K562 (cell line): ENCODE data around the gene TRAF1. TPM values are rescaled to one million over a fixed set of nuclear protein-coding genes. Genes with fewer than 3 reads are reported as not detected.

Experiments used
- ATAC-seq: fragments of 200-7000 bp; cut with Tn5 transposase; 3 replicates; pipeline ENCODE4 v1.9.1; 2020; ENCODE audit warnings: moderate library complexity
- BruUV-seq: library from RNA; stranded (reverse); fragments of 400-500 nt; replicated peaks from 2 replicates; lab custom pipeline; 2021; lab: Mats Ljungman, UMichigan
- CTCF ChIA-PET: fragments of 300-600 bp; formaldehyde crosslinking; extraction: SDS; loops from one replicate; lab custom pipeline; 2021; ENCODE audit warnings: low intra/inter-chr PET ratio; lab: Yijun Ruan, JAX
- POLR2A ChIA-PET: fragments of 300-600, 350-650 bp; sonication (Branson Sonifier 250); formaldehyde crosslinking; extraction: SDS; loops from one replicate; lab custom pipeline; 2021; ENCODE audit warnings: antibody characterized with exemption, inconsistent platforms; lab: Yijun Ruan, JAX
- DNase-seq, 4 experiments: peaks; one replicate each; pipeline versions ENCODE4 v3.0.0 to v3.0.0-alpha.2; 2011 to 2018; ENCODE audit warnings: low spot score in 3 of 4, mixed read lengths in 3 of 4; ENCODE audit errors: extremely low read depth in 1 of 4
- FAIRE-seq: peaks from 2 replicates; lab custom pipeline; 2011; peaks lifted over from hg19 to GRCh38; lab: Jason Lieb, UNC
- H2AFZ ChIP-seq: 2 replicates; pipeline ENCODE4 v1.6.0; 2011; ENCODE audit warnings: low read depth, low read length, control low read depth, inconsistent platforms
- H3K27ac ChIP-seq: fragments of 200-600 bp; 3 replicates; pipeline ENCODE4 v1.8.0; 2011; ENCODE audit warnings: low read depth, mild to moderate bottlenecking, control low read depth, inconsistent platforms, low read length, moderate library complexity, mixed read lengths; ENCODE audit errors: extremely low read depth
- H3K27me3 ChIP-seq, 2 experiments: fragments of 300-600 bp in 1 of 2; 2 replicates in 1 of 2; 3 replicates in 1 of 2; pipeline versions ENCODE4 v1.6.0 to v1.8.0; 2011; ENCODE audit warnings: inconsistent platforms in 2 of 2, low read length in 2 of 2, mild to moderate bottlenecking in 1 of 2, mixed read lengths in 1 of 2, moderate library complexity in 1 of 2; ENCODE audit not compliant: control insufficient read depth in 2 of 2, insufficient read depth in 2 of 2
- H3K36me3 ChIP-seq: fragments of 300-600 bp; 3 replicates; pipeline ENCODE4 v1.8.0; 2011; ENCODE audit warnings: mild to moderate bottlenecking, low read length, inconsistent platforms; ENCODE audit not compliant: control insufficient read depth, insufficient read depth
- H3K4me1 ChIP-seq, 2 experiments: fragments of 200-600 bp in 1 of 2; replicated peaks in 1 of 2; 2 replicates in 1 of 2; 3 replicates in 1 of 2; pipeline versions ENCODE4 v1.5.1 to v1.8.0; 2011; ENCODE audit warnings: inconsistent platforms in 2 of 2, low read length in 2 of 2, mild to moderate bottlenecking in 1 of 2, mixed read lengths in 1 of 2, moderate library complexity in 1 of 2; ENCODE audit not compliant: control insufficient read depth in 2 of 2, insufficient read depth in 2 of 2
- H3K4me2 ChIP-seq: 2 replicates; pipeline ENCODE4 v1.6.1; 2011; ENCODE audit warnings: low read length, control low read depth, inconsistent platforms, mixed read lengths; ENCODE audit not compliant: insufficient read depth
- H3K4me3 ChIP-seq: fragments of 200-600 bp; sonication (generic), shearing (Covaris generic); 2 replicates; pipeline ENCODE4 v1.5.1; 2016; ENCODE audit warnings: control low read depth, inconsistent platforms
- H3K79me2 ChIP-seq: fragments of 200-600 bp; 3 replicates; pipeline ENCODE4 v1.8.0; 2011; ENCODE audit warnings: low read length, inconsistent platforms; ENCODE audit not compliant: control insufficient read depth, insufficient read depth
- H3K9ac ChIP-seq, 2 experiments: 2 replicates each; pipeline versions ENCODE4 v1.6.0 to v1.6.1; 2011; ENCODE audit warnings: low read depth in 2 of 2, low read length in 2 of 2, control low read depth in 1 of 2, inconsistent platforms in 1 of 2, mild to moderate bottlenecking in 1 of 2, mixed read lengths in 1 of 2; ENCODE audit not compliant: insufficient read depth in 1 of 2
- H3K9me1 ChIP-seq: one replicate; pipeline ENCODE4 v1.6.0; 2011; ENCODE audit warnings: inconsistent platforms, mild to moderate bottlenecking, low read length, moderate library complexity; ENCODE audit not compliant: control insufficient read depth, insufficient read depth
- H3K9me3 ChIP-seq: replicated peaks from 2 replicates; pipeline ENCODE4 v1.5.1; 2011; ENCODE audit warnings: low read depth, low read length, inconsistent platforms; ENCODE audit not compliant: control insufficient read depth, insufficient read depth
- H4K20me1 ChIP-seq: replicated peaks from 2 replicates; pipeline ENCODE4 v1.6.1; 2011; ENCODE audit warnings: low read length, inconsistent platforms, mixed read lengths; ENCODE audit not compliant: control insufficient read depth, insufficient read depth
- FOSL1 ChIP-seq: fragments of 200-800 bp; sonication (Bioruptor generic); conservative IDR thresholded peaks from 2 replicates; pipeline ENCODE4 v1.6.1; 2016; ENCODE audit warnings: missing genetic modification characterization, missing compliant biosample characterization
- HES1 ChIP-seq: fragments of 450-650 bp; IDR thresholded peaks from 2 replicates; pipeline ENCODE4 v1.6.1; 2016; ENCODE audit warnings: low read depth, mild to moderate bottlenecking, moderate library complexity
- MBD1 ChIP-seq: fragments of 250-450 bp; sonication (Bioruptor Pico); IDR thresholded peaks from 2 replicates; pipeline ENCODE4 v1.8.0; 2022; ENCODE audit warnings: inconsistent platforms
- PHB ChIP-seq: fragments of 250-450 bp; sonication (Bioruptor Pico); IDR thresholded peaks from 2 replicates; pipeline ENCODE4 v1.5.0; 2021
- ZNF239 ChIP-seq: fragments of 250-450 bp; sonication (Bioruptor Pico); IDR thresholded peaks from 2 replicates; pipeline ENCODE4 v1.4.0; 2020; ENCODE audit warnings: mild to moderate bottlenecking
- WGBS: fragments of 100-300 bp; shearing (Covaris generic); methylation state at CpG from one replicate; pipeline ENCODE4 v1.1.6; 2016; ENCODE audit warnings: low coverage, mixed read lengths; ENCODE audit not compliant: insufficient coverage; ENCODE audit errors: missing lambda C conversion rate; 5-methylcytosine and 5-hydroxymethylcytosine counted together
- in situ Hi-C: fragments of 300-500 bp; cut with MboI; formaldehyde crosslinking; loops from 4 replicates; pipeline ENCODE4 v1.15.0; 2018; ENCODE audit warnings: inconsistent platforms, mixed read lengths
- intact Hi-C: fragments of 100-400 bp; cut with micrococcal nuclease; formaldehyde crosslinking; loops from 2 replicates; pipeline ENCODE4 v1.14.2; 2022
- polyA plus RNA-seq, 8 experiments: library from polyadenylated mRNA; depleted of rRNA in 4 of 8; stranded (reverse) in 5 of 8; unstranded in 3 of 8; fragments of >200 nt; fragmentation: Nextera tagmentation in 2 of 8; fragmentation: Illumina TruSeq in 1 of 8; extraction: Ambion mirVana in 2 of 8; extraction: Trizol in 1 of 8; gene quantifications; 2 replicates each; pipeline versions ENCODE4 v1.2.1 to v1.2.3, GENCODE V29; 2011 to 2014; ENCODE audit warnings: inconsistent platforms in 1 of 8, missing spikeins in 1 of 8
- total RNA-seq, 7 experiments: library from RNA; depleted of rRNA in 6 of 7; stranded (reverse); fragments of >200 nt in 6 of 7; fragmentation: Illumina TruSeq in 2 of 7; extraction: Trizol in 2 of 7; gene quantifications; 2 replicates each; pipeline versions ENCODE4 v1.2.1 to v1.2.3, GENCODE V29; 2011 to 2021; ENCODE audit warnings: low replicate concordance in 1 of 7
- TF ChIP-seq, protein P1 (sequence below), 3 experiments: fragments of 200-800 bp in 1 of 3; fragments of 250-450 bp in 1 of 3; fragments of 450-650 bp in 1 of 3; sonication (Bioruptor Pico) in 1 of 3; sonication (Bioruptor generic) in 1 of 3; formaldehyde crosslinking in 1 of 3; IDR thresholded peaks; 2 replicates each; pipeline versions ENCODE4 v1.6.1 to v1.8.0; 2016 to 2022; ENCODE audit warnings: mild to moderate bottlenecking in 2 of 3, missing genetic modification characterization in 2 of 3, missing compliant biosample characterization in 1 of 3, moderate library complexity in 1 of 3
- TF ChIP-seq, protein P2 (sequence below): fragments of 450-650 bp; IDR thresholded peaks from 2 replicates; pipeline ENCODE4 v1.6.1; 2016; ENCODE audit warnings: low read depth

Gene TRAF1
- total and polyA plus RNA-seq, 9 of the 15 experiments (the other 6 are each of a cell fraction or from before 2014, with no cell fraction given), result 0.01 to 1.1 (median 0.04) TPM; not detected in 2

DNA sequence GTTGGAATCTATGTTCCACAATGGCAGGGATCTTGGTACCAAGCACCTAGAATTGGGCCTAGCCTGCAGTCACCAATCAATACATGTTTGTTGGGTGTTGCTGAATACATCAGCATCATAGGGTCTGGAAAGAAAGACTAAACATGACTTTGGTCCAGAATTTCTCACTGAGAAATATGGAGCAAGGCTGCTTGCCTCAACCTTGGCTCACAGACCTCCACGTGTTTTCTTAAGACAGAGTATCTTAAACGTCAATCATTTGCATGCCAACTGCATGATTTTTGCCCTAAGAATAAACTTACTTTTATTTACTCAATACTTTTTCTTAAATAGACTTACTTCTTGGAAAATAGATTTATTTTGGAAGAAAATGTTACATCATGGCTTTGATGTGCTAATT lies 22.7 kb upstream of the TRAF1 start:
- no peak overlapping the region for H2AFZ ChIP-seq
- CTCF ChIA-PET, result interaction anchor here (0.6 kb wide), 1 partner anchor 16 kb away, joined by 3 read pairs; no protein-coding TSS in a partner anchor
- in situ Hi-C loops (loop anchor here (5.0 to 25.0 kb wide), 2 partner anchors 197 to 337 kb away; no protein-coding TSS in a partner anchor), intact Hi-C loops (no loop called here)
- no peak overlapping the region for H3K9ac ChIP-seq
- H3K4me3 ChIP-seq, result no peak overlapping the region
- 5% methylated on average over 2 of the region's 2 CpGs for WGBS
- no peaks in the 10 kb centered on the region for H3K9me3 ChIP-seq
- H3K79me2 ChIP-seq, result no peaks in the 10 kb centered on the region
- no TSS peak for BruUV-seq
- ATAC-seq, result no peak
- DNase-seq, result no peak
- no peak overlapping the region for H3K4me2 ChIP-seq
- H3K4me1 ChIP-seq, result no peaks in the 10 kb centered on the region; a peak in 1 of 5 replicates
- no peak overlapping the region for H3K27ac ChIP-seq
- FAIRE-seq, result no peak
- POLR2A ChIA-PET, result no interaction called here
- H4K20me1 ChIP-seq, result no peaks in the 10 kb centered on the region
- no peaks in the 10 kb centered on the region for H3K27me3 ChIP-seq
- H3K9me1 ChIP-seq, result no peaks in the 10 kb centered on the region
- H3K36me3 ChIP-seq, result no peaks in the 10 kb centered on the region
- TF ChIP-seq, protein P1, sequence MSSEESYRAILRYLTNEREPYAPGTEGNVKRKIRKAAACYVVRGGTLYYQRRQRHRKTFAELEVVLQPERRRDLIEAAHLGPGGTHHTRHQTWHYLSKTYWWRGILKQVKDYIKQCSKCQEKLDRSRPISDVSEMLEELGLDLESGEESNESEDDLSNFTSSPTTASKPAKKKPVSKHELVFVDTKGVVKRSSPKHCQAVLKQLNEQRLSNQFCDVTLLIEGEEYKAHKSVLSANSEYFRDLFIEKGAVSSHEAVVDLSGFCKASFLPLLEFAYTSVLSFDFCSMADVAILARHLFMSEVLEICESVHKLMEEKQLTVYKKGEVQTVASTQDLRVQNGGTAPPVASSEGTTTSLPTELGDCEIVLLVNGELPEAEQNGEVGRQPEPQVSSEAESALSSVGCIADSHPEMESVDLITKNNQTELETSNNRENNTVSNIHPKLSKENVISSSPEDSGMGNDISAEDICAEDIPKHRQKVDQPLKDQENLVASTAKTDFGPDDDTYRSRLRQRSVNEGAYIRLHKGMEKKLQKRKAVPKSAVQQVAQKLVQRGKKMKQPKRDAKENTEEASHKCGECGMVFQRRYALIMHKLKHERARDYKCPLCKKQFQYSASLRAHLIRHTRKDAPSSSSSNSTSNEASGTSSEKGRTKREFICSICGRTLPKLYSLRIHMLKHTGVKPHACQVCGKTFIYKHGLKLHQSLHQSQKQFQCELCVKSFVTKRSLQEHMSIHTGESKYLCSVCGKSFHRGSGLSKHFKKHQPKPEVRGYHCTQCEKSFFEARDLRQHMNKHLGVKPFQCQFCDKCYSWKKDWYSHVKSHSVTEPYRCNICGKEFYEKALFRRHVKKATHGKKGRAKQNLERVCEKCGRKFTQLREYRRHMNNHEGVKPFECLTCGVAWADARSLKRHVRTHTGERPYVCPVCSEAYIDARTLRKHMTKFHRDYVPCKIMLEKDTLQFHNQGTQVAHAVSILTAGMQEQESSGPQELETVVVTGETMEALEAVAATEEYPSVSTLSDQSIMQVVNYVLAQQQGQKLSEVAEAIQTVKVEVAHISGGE (CRISPR knock-in tag; IDR thresholded peaks at IDR 0.05), result no peak
- TF ChIP-seq ZNF239 (CRISPR knock-in tag), result no peak
- no peak for TF ChIP-seq PHB (CRISPR knock-in tag)
- no peak for TF ChIP-seq HES1
- TF ChIP-seq FOSL1 (tag), result no peak
- no peak for TF ChIP-seq MBD1 (CRISPR knock-in tag)
- TF ChIP-seq, protein P2, sequence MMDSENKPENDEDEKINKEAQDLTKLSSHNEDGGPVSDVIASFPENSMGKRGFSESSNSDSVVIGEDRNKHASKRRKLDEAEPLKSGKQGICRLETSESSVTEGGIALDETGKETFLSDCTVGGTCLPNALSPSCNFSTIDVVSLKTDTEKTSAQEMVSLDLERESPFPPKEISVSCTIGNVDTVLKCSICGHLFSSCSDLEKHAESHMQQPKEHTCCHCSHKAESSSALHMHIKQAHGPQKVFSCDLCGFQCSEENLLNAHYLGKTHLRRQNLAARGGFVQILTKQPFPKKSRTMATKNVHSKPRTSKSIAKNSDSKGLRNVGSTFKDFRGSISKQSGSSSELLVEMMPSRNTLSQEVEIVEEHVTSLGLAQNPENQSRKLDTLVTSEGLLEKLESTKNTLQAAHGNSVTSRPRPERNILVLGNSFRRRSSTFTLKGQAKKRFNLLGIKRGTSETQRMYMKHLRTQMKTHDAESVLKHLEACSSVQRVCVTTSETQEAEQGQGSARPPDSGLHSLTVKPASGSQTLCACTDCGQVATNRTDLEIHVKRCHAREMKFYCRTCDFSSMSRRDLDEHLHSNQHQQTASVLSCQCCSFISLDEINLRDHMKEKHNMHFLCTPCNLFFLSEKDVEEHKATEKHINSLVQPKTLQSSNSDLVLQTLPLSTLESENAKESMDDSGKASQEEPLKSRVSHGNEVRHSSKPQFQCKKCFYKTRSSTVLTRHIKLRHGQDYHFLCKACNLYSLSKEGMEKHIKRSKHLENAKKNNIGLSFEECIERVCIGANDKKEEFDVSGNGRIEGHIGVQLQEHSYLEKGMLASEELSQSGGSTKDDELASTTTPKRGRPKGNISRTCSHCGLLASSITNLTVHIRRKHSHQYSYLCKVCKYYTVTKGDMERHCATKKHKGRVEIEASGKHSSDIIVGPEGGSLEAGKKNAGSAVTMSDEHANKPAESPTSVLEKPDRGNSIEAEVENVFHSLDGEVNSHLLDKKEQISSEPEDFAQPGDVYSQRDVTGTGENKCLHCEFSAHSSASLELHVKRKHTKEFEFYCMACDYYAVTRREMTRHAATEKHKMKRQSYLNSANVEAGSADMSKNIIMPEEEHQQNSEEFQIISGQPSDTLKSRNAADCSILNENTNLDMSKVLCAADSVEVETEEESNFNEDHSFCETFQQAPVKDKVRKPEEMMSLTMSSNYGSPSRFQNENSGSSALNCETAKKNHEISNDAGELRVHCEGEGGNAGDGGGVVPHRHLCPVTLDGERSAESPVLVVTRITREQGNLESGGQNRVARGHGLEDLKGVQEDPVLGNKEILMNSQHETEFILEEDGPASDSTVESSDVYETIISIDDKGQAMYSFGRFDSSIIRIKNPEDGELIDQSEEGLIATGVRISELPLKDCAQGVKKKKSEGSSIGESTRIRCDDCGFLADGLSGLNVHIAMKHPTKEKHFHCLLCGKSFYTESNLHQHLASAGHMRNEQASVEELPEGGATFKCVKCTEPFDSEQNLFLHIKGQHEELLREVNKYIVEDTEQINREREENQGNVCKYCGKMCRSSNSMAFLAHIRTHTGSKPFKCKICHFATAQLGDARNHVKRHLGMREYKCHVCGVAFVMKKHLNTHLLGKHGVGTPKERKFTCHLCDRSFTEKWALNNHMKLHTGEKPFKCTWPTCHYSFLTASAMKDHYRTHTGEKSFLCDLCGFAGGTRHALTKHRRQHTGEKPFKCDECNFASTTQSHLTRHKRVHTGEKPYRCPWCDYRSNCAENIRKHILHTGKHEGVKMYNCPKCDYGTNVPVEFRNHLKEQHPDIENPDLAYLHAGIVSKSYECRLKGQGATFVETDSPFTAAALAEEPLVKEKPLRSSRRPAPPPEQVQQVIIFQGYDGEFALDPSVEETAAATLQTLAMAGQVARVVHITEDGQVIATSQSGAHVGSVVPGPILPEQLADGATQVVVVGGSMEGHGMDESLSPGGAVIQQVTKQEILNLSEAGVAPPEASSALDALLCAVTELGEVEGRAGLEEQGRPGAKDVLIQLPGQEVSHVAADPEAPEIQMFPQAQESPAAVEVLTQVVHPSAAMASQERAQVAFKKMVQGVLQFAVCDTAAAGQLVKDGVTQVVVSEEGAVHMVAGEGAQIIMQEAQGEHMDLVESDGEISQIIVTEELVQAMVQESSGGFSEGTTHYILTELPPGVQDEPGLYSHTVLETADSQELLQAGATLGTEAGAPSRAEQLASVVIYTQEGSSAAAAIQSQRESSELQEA, result no peak
